HG02981 (cell line): ENCODE results near the gene MDN1.
"Not testable (repeated sequence)": the region's sequence is repeated elsewhere in the genome, so short reads cannot be mapped to it uniquely, and the experiment has no call there.

Experiments
- ATAC-seq: cut with Tn5 transposase; IDR thresholded peaks from one replicate; pipeline ENCODE4 v1.9.1; 2021; ENCODE audit warnings: mild to moderate bottlenecking, moderate library complexity; ENCODE audit not compliant: unreplicated experiment

MDN1 gene

GRCh38 chr6:89819336-89820130, at the start of gene MDN1:
TSS of gene MDN1 (minus strand) at chr6:89819794. CDS start at chr6:89819607, 187 bp downstream.
- ATAC-seq, result peak; percentile 95

DNA sequence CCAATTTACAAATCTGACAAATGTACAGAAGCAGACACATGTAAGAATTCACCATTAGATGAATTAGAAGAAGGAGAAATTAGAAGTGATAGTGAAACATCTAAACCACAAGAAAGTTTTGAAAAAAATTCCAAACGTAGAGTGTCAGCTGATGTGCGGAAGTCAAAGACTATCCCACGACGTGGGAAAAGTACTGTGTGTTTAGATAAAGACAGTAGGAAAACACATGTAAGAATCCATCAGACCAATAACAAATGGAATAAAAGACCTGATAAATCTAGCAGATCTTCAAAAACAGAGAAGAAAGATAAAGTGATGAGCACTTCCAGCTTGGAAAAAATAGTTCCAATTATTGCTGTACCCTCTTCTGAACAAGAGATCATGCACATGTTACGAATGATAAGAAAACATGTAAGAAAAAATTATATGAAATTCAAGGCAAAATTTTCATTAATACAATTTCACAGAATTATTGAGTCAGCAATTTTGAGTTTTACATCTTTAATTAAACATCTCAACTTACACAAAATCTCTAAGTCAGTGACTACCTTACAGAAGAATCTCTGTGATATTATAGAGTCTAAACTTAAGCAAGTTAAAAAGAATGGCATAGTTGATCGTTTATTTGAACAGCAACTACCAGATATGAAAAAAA, 46.6 kb upstream of the MDN1 start:
- no peak for ATAC-seq

- no peak for ATAC-seq
These were observed 43.1 kb upstream of the MDN1 start for GRCh38 chr6:89862698-89863097.

GRCh38 chr6:89862273-89862672, 42.7 kb upstream of the MDN1 start:
- ATAC-seq, result peak; percentile 71

- peak; percentile 47 for ATAC-seq
These were observed 40.1 kb upstream of the MDN1 start for GRCh38 chr6:89859744-89860143.

GRCh38 chr6:89858041-89858440, 38.4 kb upstream of the MDN1 start:
- no peak for ATAC-seq

GRCh38 chr6:89853068-89853467, 33.5 kb upstream of the MDN1 start:
- ATAC-seq, result no peak

GRCh38 chr6:89847513-89847912, 27.9 kb upstream of the MDN1 start:
- not testable (repeated sequence) for ATAC-seq

- no peak for ATAC-seq
These were observed 23.5 kb upstream of the MDN1 start for GRCh38 chr6:89843070-89843469.

DNA sequence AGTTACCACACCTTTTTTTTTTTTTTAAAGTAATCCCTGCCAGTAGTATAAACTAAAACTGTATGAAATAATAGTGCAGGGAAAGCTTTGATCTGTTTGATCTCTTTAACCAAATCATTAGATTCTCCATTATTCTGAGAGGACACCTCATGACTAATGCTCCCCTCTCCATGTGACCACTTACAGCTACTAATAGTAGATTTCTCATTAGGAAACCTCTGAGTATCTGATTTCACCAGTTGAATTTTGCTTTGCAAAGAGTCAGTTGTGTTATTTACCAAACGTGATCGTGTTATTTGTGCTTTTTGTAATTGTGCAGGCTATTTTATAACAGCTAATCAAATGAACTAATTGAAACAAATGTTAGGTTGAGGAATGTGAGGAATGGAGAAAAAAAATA, 22.6 kb upstream of the MDN1 start:
- no peak for ATAC-seq

DNA sequence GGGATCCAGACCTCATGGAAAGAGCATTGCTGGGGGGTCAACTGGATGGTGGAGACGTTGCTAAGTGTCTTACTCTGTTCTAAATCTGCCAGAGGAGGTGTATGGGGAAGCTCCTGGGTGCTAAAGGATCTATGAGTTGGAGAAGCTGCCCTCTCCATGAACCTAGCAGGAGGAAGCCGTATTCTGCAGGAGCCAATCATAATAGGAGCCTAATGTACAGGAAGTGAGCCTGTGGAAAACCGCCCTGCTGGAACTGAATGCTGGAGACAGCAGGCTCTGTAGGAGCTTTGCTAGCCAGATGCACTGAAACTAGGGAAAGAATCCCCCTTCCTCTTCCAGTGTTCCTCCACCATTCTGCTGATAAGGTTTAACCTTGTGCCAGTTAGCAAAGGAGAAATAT, 20.9 kb upstream of the MDN1 start:
- ATAC-seq, result no peak

- no peak for ATAC-seq
These were observed 17.1 kb upstream of the MDN1 start for GRCh38 chr6:89836639-89837222.

GRCh38 chr6:89834884-89835792, 15.5 kb upstream of the MDN1 start:
- ATAC-seq, result peak; percentile 97

- ATAC-seq, result no peak
These were observed 10.7 kb upstream of the MDN1 start for GRCh38 chr6:89830170-89830809.

DNA sequence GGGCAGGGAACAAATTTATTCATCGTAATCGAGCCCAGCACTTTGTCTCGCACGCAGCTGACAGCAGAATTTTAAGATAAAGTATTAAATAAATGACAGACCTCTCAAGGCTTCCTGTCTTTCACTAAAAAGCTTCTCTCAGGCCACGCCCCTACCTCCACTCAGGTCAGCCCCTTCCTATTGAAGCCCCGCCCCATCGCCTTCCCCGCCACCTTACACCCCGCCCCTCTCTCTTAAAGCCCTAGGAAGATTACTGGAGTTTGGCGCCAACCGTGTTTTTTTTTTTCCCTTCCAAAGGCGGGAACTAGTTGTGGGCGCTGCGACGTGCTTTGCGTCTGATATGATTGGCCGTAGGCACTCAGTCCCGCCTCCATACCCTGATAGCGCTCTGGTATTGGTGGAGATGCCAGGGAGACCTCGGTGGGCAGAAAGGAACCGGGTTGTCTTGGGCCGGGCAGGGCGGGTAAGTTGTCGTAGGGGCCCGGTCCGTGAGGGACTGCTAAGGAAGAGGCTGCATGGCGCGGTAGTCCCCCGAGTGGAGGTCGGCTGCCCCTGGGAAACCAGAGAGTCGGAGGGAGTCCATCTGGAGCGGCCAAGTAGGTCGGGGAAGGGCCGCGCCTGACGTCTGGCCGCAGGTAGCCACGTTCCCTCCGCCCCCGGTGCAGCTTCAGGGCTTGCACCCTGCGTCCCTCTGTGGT, 10.0 kb upstream of the MDN1 start, which contains the start of gene CASP8AP2:
Gene CASP8AP2 (plus strand): TSS at position 409 of the 698 bp plus-strand sequence.
- ATAC-seq, result peak; percentile 97

GRCh38 chr6:89828988-89829471, 9.4 kb upstream of the MDN1 start:
- peak; percentile 30 for ATAC-seq

- ATAC-seq, result not testable (repeated sequence)
These were observed 8.9 kb upstream of the MDN1 start for GRCh38 chr6:89828475-89828987.

GRCh38 chr6:89826029-89826528, 6.5 kb upstream of the MDN1 start:
- ATAC-seq, result no peak

- peak; percentile 19 for ATAC-seq
These were observed 638 bp downstream of the MDN1 start for GRCh38 chr6:89818977-89819335.
